ENCODE data around the gene ZNF443.
"Not testable (repeated sequence)": the region's sequence is repeated elsewhere in the genome, so short reads cannot be mapped to it uniquely, and the experiment has no call there.

The ZNF443 gene

GRCh38 chr19:12440541-12441316, at the start of gene ZNF443:
TSS of gene ZNF443 (minus strand) at chr19:12441021. CDS start at chr19:12440914, 107 bp downstream.
- peak; percentile 91 for DNase-seq

GRCh38 chr19:12486265-12486783, 45.5 kb upstream of the ZNF443 start:
- not testable (repeated sequence) for DNase-seq

GRCh38 chr19:12485571-12485970, 44.8 kb upstream of the ZNF443 start:
- no peak for DNase-seq

GRCh38 chr19:12485052-12485416, 44.2 kb upstream of the ZNF443 start:
- no peak for DNase-seq

- DNase-seq, result peak; percentile 62
Measured at GRCh38 chr19:12484371-12485051, 43.7 kb upstream of the ZNF443 start, which contains the start of gene ZNF709. TSS of gene ZNF709 (minus strand) at chr19:12484816. CDS start at chr19:12484657, 159 bp downstream.

- no peak for DNase-seq
Measured at GRCh38 chr19:12484011-12484370, 43.2 kb upstream of the ZNF443 start.

- no peak for DNase-seq
Measured at GRCh38 chr19:12482509-12482886, 41.7 kb upstream of the ZNF443 start.

- no peak for DNase-seq
Measured at GRCh38 chr19:12481781-12482508, 41.1 kb upstream of the ZNF443 start.

- DNase-seq, result no peak
Measured at GRCh38 chr19:12478234-12478941, 37.6 kb upstream of the ZNF443 start.

GRCh38 chr19:12467651-12468050, 26.8 kb upstream of the ZNF443 start:
- not testable (repeated sequence) for DNase-seq

- no peak for DNase-seq
Measured at GRCh38 chr19:12465211-12465610, 24.4 kb upstream of the ZNF443 start.

GRCh38 chr19:12464769-12465168, 23.9 kb upstream of the ZNF443 start:
- DNase-seq, result no peak

- not testable (repeated sequence) for DNase-seq
Measured at GRCh38 chr19:12464139-12464538, 23.3 kb upstream of the ZNF443 start.

- no peak for DNase-seq
Measured at GRCh38 chr19:12453495-12453894, 12.7 kb upstream of the ZNF443 start.

GRCh38 chr19:12450844-12451243, 10.0 kb upstream of the ZNF443 start:
- DNase-seq, result no peak

- no peak for DNase-seq
Measured at GRCh38 chr19:12448808-12449207, 8.0 kb upstream of the ZNF443 start.

GRCh38 chr19:12439686-12440540, 908 bp downstream of the ZNF443 start:
- not testable (repeated sequence) for DNase-seq

GRCh38 chr19:12430726-12431299, 10.0 kb downstream of the ZNF443 start:
- DNase-seq, result not testable (repeated sequence)

- no peak for DNase-seq
Measured at GRCh38 chr19:12425888-12426274, 14.9 kb downstream of the ZNF443 start.

GRCh38 chr19:12425236-12425887, 15.5 kb downstream of the ZNF443 start:
- no peak for DNase-seq

GRCh38 chr19:12417273-12417672, 23.5 kb downstream of the ZNF443 start:
- DNase-seq, result not testable (repeated sequence)

All from NCI-H2029 treated with DMSO at 0.1 percent for 48 hours (cell line).